KMS-11 (cell line): ENCODE results near the gene CASP3.
"Not testable (repeated sequence)": the region's sequence is repeated elsewhere in the genome, so short reads cannot be mapped to it uniquely, and the experiment has no call there.

Experiments
- H2AFZ ChIP-seq: fragments of 200-600 bp; sonication (generic); 2 replicates; pipeline ENCODE4 v1.6.1; 2016; ENCODE audit warnings: antibody characterized with exemption, mixed run types, low read depth
- H3K27ac ChIP-seq: fragments of 200-600 bp; sonication (generic); 2 replicates; pipeline ENCODE4 v1.6.1; 2016; ENCODE audit warnings: mild to moderate bottlenecking, mixed run types
- H3K27me3 ChIP-seq: fragments of 200-600 bp; sonication (generic); 2 replicates; pipeline ENCODE4 v1.6.1; 2017; ENCODE audit warnings: mild to moderate bottlenecking, low read depth, mixed run types, moderate library complexity; ENCODE audit not compliant: insufficient read depth
- H3K36me3 ChIP-seq: fragments of 200-600 bp; sonication (generic); 2 replicates; pipeline ENCODE4 v1.6.1; 2017; ENCODE audit warnings: mild to moderate bottlenecking, mixed run types; ENCODE audit not compliant: insufficient read depth
- H3K4me1 ChIP-seq: fragments of 200-600 bp; sonication (generic); 2 replicates; pipeline ENCODE4 v1.6.1; 2016; ENCODE audit warnings: mild to moderate bottlenecking, low read depth, mixed run types; ENCODE audit not compliant: poor library complexity, severe bottlenecking
- H3K4me2 ChIP-seq: fragments of 200-600 bp; sonication (generic); 2 replicates; pipeline ENCODE4 v1.7.0; 2016; ENCODE audit warnings: mild to moderate bottlenecking, mixed run types
- H3K4me3 ChIP-seq: fragments of 200-600 bp; sonication (generic); IDR thresholded peaks from 2 replicates; pipeline ENCODE4 v1.6.1; 2017; ENCODE audit warnings: low read depth, low read length, mixed read lengths; ENCODE audit not compliant: insufficient read depth
- H3K79me2 ChIP-seq: fragments of 200-600 bp; sonication (generic); 2 replicates; pipeline ENCODE4 v1.6.1; 2016; ENCODE audit warnings: low read depth, mixed run types; ENCODE audit not compliant: insufficient read depth
- H3K9ac ChIP-seq: fragments of 200-600 bp; sonication (generic); 2 replicates; pipeline ENCODE4 v1.6.1; 2016; ENCODE audit warnings: mild to moderate bottlenecking, mixed run types
- H4K20me1 ChIP-seq: fragments of 200-600 bp; sonication (generic); 2 replicates; pipeline ENCODE4 v1.6.1; 2016; ENCODE audit warnings: mild to moderate bottlenecking, mixed run types; ENCODE audit not compliant: insufficient read depth
- CTCF ChIP-seq: fragments of 200-600 bp; sonication (generic); conservative IDR thresholded peaks from 2 replicates; pipeline ENCODE4 v1.6.1; 2017; ENCODE audit warnings: low read depth, mild to moderate bottlenecking, antibody characterized with exemption, low read length, moderate library complexity, mixed read lengths

The CASP3 gene

GRCh38 chr4:184632842-184633241 is 16.4 kb downstream of the CASP3 start:
- Histone ChIP-seq H3K36me3 (peaks cover 39% of the 10 kb centered on the region), H2AFZ (no peak overlapping the region), H3K4me1 (peaks cover 4% of the 10 kb centered on the region), H3K4me2 (no peak overlapping the region), H4K20me1 (no peaks in the 10 kb centered on the region), H3K9ac (no peak overlapping the region), H3K79me2 (peaks cover 36% of the 10 kb centered on the region; the same call in 1 of the 2 replicates), H3K4me3 (no peak overlapping the region), H3K27ac (no peak overlapping the region), H3K27me3 (no peaks in the 10 kb centered on the region)
- no peak for TF ChIP-seq CTCF

DNA sequence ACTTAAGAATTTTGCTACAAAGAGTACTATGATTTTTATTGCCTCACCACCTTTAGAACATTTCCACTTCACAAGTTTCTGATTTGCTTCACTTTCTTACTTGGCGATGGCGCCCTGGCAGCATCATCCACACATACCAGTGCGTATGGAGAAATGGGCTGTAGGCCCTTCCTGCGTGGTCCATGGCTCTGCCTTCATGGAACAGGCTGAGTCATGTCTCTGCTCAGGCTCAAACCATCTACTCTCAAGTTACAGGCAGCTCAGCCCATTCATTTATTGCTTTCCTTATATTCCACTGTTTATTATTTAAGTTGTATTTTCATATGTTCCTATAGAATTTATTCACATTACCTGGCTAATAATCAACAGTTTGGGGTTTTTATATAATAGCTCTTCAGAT is 21.1 kb downstream of the CASP3 start:
- Histone ChIP-seq H4K20me1 (no peaks in the 10 kb centered on the region), H3K4me3 (no peak overlapping the region), H3K9ac (no peak overlapping the region), H3K27ac (no peak overlapping the region), H3K36me3 (peaks cover 14% of the 10 kb centered on the region), H3K79me2 (no peaks in the 10 kb centered on the region), H2AFZ (no peak overlapping the region), H3K4me1 (no peaks in the 10 kb centered on the region), H3K27me3 (no peaks in the 10 kb centered on the region), H3K4me2 (no peak overlapping the region)
- TF ChIP-seq CTCF, result no peak

DNA sequence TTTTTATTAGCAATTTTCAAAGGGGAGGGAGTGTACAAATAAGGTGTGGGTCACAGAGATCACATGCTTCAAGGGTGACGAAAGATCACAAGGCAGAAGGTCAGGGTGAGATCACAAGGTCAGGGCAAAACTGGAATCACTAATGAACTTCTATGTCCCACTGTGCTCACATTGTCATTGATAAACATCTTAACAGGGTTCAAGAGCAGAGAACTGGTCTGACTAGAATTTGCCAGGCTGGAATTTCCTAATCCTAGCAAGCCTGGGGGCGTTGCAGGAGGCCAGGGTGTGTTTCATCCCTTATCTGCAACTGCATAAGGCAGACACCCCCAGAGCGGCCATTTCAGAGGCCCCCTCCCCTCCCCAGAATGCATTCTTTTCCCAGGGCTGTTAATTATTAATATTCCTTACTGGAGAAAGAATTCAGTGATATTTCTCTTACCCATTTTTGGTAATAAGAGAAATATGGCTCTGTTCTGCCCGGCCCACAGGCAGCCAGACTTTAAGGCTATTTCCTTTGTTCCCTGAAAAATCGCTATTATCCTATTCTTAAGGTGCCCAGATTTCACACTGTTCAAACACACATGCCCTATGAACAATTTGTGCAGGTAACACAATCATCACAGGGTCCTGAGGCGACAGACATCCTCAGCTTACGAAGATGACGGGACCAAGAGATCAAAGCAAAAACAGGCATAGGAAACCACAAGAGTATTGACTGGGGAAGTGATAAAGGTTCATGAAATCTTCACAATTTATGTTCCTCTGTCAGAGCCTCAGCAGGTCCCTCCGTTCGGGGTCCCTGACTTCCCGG is 23.3 kb downstream of the CASP3 start:
- not testable (repeated sequence) for H3K79me2 ChIP-seq, H3K4me2 ChIP-seq, H3K4me1 ChIP-seq, H3K27ac ChIP-seq, H3K4me3 ChIP-seq, H3K27me3 ChIP-seq, H3K36me3 ChIP-seq, H2AFZ ChIP-seq, H3K9ac ChIP-seq, H4K20me1 ChIP-seq

DNA sequence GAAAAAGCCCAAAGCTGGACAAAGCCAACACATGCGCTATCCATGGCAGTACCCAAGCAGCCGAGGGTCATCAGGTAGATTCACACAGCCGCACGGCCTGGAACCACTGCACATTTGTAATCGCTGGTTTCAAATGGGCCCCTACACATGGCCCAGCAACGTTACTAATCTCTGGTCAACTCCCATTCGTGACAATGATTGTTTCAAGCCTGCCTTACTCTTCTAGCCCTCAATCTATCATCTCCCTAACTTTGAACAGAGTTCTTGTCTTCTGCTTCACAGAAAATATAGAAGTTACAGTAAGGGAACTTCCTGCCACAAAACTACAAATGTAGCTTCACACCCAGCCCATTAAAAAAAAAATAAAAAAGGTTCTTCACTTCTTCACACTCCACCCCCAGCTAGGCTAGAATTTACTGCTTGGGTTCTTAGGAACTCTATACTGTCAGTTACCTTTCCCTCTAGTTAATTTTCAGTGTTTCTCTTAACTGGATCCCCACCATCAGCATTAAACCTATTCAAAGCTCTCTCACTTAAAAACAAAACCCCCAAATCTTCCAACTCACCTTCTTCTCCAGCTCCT is 24.2 kb downstream of the CASP3 start:
- Histone ChIP-seq H2AFZ (no peak overlapping the region), H3K4me1 (no peaks in the 10 kb centered on the region), H3K36me3 (no peaks in the 10 kb centered on the region; the same call in 1 of the 2 replicates), H3K4me2 (no peak overlapping the region), H4K20me1 (no peaks in the 10 kb centered on the region), H3K4me3 (no peak overlapping the region), H3K27ac (no peak overlapping the region), H3K79me2 (no peaks in the 10 kb centered on the region), H3K27me3 (no peaks in the 10 kb centered on the region), H3K9ac (no peak overlapping the region)
- TF ChIP-seq CTCF, result no peak

DNA sequence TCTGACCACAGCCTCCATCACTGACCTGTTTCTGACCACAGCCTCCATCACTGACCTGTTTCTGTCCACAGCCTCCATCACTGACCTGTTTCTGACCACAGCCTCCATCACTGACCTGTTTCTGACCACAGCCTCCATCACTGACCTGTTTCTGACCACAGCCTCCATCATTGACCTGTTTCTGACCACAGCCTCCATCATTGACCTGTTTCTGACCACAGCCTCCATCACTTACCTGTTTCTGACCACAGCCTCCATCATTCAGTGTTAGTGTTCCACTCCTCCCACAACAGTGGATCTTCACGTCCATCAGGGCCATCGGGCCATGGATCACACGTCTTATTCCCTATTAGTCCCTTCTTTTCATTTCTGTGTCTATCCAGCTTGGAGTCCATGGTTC is 24.7 kb downstream of the CASP3 start:
- not testable (repeated sequence) for H3K27ac ChIP-seq, H3K4me1 ChIP-seq, H3K9ac ChIP-seq, H3K79me2 ChIP-seq, H4K20me1 ChIP-seq, H3K4me2 ChIP-seq, H3K36me3 ChIP-seq, H3K4me3 ChIP-seq, H3K27me3 ChIP-seq, H2AFZ ChIP-seq
